ENCODE measurements around the gene PLD1.

- no peak for TF ChIP-seq GATA2 (IDR thresholded peaks at IDR 0.05; ENCODE audit: low read depth, low read length)
- TF ChIP-seq GATA3 (IDR thresholded peaks at IDR 0.05; ENCODE audit: low read depth, low read length) = no peak
Measured at GRCh38 chr3:171802590-171802956, 7.7 kb downstream of the PLD1 start.
